HG02970 (cell line): ENCODE results near the gene TMEM183A.

Source experiments
- ATAC-seq: cut with Tn5 transposase; IDR thresholded peaks from one replicate; pipeline ENCODE4 v1.9.1; 2021; ENCODE audit warnings: mild to moderate bottlenecking, moderate library complexity, moderate number of reproducible peaks; ENCODE audit not compliant: unreplicated experiment, low FRiP score

TMEM183A gene

DNA sequence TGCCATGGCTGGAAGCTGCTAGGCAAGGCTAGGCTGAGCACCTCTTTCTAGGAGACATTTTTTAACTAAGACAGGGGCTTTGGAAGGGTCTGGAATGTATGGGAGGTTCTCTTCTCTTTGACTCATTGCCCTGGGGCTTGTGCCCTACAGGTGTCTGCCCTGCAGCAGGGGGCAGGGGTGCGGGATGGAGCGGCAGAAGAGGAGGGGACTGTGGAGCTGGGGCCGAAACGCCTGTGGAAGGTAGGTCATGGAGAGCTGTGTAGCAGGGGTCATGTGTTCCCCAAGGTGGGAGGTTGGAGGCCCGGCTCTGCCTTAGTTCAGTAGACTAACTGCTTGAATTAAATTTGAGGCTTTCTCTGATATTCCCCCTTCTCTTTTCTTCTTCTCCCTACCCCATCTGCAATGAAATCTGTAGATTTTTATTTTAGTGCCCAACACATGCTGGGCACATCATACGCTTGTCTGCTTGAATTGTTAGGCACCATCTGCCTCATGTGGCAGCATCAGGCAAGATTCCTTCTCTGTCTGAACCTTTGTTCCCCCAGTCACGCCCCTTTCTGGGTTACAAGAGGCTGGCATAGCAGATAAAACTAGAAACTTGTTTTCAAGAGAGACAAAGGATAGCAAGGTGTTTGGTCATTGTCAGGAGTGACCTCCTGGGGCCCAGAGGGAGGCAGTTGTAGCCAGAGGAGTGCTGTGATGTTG lies 37.5 kb downstream of the TMEM183A start:
- ATAC-seq, result no peak

DNA sequence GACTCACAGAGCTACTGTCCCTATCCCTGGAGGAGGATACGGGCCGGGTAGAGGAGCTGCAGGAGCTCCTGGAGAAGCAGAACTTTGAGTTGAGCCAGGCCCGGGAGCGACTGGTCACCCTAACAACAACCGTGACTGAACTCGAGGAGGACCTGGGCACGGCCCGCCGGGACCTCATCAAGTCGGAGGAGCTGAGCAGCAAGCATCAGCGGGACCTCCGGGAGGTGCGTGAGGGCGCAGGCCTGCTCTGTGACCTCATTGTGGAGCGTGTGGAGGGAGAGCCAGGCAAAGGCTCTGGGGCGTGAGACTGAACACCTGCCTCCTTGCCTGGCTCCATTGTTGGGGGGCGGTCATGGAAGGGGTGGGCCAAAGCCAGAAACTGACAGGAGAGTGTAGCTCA lies 38.2 kb downstream of the TMEM183A start:
- no peak for ATAC-seq

DNA sequence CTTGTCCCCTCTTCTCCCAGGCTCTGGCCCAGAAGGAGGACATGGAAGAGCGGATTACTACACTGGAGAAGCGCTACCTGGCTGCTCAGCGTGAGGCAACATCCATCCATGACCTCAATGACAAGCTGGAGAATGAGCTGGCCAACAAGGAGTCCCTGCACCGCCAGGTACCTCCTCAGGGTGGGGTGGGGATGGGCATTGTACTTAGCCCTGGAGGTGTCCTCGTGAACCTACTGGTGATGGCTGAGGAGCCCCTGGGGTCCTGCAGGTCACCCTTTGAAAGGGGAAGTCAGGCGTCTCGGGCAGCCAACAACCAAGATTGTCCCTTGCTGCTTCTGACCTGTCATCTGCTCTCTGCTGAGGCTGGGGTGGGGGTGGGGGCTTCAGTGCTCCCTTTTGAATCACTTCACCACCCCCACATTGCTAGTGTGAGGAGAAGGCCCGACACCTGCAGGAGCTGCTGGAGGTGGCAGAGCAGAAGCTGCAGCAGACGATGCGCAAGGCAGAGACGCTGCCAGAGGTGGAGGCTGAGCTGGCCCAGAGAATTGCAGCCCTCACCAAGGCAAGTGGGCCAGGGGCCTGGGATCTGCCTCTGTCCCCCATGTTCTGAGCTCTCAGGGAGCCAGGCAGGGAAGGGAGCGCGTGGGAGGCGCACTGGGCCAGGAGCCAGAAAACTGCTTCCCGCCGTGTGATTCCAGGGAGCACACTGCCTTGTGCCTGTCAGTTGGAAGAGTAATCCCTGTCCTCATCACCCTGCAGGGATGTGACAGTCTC lies 38.8 kb downstream of the TMEM183A start:
- no peak for ATAC-seq

DNA sequence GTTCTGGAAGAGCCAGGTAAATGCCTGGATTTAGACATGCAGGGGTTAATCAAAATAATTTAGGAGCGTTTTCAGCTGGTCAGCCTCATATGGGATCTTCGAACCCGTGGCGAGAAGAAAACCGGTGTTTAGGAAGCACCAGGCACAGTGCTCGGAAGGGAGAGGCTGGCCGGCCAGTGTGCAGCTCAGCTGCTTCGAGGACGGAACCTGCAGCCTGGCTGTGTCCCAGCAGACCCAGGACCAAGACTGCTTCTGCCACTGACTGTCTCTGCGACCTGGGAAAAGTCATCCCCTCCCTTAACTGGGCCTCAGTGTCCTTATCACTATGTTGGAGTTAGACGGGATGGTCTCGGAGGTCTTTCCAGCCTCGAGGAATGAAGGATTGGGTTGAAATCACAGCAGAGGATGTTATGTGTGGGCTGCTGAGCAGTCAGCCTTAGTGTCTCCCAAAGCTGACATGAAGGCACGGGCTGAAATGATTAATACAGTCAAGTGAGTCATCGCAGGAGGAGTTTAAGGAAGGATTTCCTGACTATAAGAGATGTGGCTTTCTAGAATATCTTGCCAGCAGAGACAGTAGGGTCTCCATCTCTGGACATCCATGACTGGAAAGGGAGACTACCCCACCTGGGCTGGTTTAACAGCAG lies 39.9 kb downstream of the TMEM183A start:
- ATAC-seq, result no peak

DNA sequence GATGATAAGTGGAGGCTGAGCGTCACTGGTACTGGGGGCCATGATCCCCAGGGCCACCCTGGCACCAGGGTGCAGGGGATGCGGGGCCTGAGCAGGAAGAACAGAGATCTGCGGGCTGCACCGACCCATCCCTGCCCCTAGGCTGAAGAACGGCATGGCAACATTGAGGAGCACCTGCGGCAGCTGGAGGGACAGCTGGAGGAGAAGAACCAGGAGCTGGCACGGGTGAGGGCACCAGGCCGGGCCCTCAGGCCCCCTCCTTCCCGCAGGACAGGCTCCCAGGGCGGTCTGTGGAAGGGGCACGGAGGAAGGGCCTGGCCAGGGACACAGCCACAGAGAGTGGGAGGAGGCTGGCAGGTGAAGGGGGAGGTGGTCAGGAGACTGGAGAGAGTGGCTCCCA lies 40.9 kb downstream of the TMEM183A start:
- no peak for ATAC-seq

DNA sequence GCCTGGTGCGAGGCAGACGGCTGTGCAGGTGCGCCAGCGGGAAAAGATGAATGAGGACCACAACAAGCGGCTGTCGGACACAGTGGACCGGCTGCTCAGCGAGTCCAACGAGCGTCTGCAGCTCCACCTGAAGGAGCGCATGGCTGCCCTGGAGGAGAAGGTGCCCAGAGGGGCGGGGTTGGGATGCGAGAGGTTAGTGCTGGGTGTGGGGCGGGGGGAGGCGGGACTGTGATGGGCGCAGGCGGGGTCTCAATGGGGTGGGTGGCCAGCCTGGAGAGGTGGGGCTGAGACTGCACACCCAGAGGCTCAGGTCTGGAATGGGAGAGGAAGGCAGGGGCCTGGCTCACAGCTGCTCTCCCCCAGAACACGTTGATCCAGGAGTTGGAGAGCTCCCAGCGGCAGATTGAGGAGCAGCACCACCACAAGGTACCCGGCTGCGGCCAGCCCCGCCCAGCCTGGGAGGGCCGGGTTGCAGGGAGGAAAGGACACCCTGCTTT lies 41.4 kb downstream of the TMEM183A start:
- ATAC-seq, result no peak

DNA sequence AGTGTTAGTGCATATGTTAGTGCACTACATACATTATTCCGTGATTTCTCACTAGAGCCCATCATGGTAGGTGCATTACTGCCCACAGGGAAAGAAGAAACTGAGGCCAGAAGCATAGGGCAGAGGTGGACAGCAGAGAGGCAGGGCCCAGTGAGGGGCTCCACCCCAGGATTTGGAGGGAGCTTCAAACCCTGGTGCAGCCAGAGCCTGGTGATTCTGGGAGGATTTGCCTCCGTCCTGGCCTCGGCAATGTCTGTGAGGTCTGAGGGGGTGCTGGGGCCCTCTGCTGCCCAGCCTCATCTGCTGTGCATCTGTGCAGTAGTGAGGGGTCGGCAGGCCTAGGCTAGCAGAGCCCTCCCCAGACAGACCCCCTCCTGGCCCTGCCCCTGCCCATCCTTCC lies 41.9 kb downstream of the TMEM183A start:
- no peak for ATAC-seq

DNA sequence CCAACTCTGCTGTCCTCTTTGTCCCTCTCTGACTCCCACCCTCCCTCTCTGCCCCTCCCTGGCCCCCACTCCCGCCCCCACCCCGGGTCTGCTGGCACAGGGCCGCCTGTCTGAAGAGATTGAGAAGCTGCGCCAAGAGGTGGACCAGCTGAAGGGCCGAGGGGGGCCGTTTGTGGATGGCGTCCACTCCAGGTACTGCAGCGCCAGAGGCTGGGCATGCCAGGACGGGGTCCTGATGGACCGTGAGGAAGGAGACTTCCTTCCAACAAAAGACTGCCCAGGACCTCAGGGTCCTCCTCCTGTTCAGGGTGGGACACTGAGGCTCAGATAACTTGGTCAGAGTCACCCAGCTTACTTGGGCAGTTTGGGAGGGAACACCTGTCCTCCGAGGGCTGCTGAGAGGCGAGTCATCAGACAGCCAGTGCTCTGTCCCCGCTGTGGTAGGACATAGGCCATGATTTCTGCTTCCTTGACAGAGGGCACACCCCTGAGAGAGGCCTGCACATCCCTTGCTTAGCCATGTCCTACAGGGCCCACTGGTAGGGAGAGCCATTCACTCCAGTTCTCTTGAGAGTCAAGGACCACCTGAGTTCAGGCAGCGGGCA lies 42.5 kb downstream of the TMEM183A start:
- ATAC-seq, result no peak

DNA sequence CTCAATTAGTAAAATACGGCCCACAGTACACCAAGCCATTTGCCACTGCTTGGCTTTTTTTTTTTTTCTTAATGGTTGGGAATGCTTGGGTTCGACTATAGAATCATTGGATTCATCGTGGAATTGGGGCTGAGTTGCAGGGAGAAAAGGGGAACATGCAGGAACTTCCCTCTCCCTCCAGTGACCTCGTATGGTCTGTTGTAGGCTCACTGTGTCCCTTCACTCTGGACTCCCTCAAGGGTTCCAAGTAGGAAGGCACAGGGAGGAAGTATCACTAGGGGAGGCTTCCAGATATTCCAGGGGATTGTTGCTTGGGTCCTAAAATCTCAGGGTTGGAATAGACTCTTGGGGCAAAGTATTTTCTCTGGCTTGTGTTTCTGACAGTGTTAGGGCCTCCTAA lies 43.7 kb downstream of the TMEM183A start:
- no peak for ATAC-seq

DNA sequence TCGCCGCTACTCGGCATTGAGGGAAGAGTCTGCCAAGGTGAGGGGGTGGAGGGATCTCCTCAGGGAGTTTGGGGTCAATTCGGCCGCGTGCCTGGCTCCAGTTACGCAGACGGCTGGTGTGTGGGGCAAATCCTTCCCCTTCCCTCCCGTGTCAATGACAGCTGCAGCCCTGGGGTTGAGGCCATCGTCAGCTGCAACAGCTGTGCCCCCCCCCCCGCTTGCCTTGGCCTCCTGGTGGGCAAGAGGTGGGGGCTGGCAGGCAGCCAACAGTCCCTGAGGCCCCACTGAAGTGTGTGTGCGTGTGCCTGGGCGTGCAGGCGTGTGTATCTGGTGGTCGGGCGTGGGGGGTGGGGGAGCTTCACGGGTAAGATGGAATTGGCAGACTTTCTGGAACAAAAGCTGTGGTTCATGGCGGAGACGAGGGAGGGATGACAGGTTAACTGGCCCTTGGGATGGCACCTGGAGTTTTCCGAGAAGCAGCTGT lies 44.7 kb downstream of the TMEM183A start:
- no peak for ATAC-seq

DNA sequence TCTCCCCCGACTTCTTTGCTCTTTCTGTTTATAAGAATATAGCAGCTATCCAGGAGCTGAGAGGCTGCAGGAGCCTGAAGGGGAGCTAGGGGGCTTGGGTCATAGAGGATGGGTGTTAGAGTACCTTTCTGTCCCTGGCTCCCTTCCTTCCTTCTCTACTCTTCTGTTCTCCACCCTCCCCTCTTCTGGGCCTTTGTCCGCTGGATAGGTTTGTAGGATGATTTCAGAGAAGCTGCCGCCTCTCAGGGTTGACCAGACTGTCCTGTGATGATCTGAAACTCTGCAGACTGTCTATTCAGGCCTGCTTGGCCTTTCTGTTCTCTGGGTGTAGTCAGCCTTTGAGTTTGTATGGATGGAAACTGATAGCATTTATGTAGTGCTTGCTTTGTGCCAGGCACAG lies 45.4 kb downstream of the TMEM183A start:
- ATAC-seq, result no peak

DNA sequence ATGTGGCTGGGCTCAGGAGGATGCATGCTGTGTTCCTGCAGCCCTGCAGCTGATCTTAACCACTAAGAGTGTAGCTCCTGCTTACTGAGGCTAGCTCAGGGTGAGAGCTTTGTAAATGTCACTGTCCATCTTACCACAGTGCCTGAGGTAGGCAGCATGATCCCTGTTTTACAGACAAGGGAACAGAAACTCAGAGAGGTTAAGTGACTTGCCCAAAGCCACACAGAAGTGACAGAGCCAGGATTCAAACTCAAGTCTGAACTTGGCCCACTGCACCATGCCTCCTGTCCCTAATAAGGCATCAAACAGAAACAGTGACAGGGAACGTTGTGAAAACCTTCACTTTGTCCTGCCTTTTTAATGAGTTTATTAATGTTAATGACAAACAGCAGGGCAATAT lies 47.0 kb downstream of the TMEM183A start:
- ATAC-seq, result no peak

DNA sequence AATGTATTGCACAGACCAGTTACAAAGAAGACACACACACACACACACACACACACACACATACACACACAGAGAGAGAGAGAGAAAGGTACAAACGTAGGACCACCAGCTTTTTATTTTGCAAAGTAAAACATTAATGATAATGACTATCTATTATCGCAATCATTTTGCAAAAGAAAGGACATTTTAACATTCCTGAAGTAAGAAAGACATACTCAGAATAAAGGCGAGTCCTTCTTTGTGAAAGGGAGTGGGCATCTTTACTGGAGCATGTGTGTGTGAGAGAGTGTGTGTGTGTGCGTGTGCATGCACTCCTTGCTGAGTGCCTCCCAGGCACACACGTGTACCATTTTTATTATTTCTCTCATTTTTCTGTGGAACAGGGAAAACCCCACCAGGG lies 47.5 kb downstream of the TMEM183A start:
- ATAC-seq, result no peak

DNA sequence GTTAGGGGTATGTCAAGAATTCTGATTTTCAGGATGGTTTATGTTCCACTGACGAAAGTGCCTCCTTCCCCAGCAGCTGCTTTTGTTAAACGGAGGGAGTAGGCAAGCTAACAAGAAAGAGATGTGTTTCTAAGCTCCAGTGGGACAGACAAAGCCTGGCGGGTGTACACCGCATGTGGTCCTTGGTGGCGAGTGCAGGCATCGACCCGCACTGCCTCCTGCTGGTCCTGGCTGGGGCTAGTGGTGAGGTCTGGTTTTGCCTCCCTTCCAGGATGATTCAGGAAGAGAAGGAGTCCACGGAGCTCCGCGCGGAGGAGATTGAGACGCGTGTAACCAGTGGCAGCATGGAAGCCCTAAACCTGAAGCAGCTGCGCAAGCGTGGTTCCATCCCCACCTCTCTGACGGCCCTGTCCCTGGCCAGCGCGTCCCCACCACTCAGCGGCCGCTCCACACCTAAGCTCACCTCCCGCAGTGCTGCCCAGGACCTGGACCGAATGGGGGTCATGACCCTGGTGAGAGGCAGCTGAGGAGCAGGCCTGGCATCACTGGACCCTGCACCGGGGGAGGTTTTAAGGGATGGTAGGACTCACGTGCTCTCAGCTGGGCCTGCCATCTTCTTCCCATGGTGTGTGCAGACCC lies 48.1 kb downstream of the TMEM183A start:
- no peak for ATAC-seq

DNA sequence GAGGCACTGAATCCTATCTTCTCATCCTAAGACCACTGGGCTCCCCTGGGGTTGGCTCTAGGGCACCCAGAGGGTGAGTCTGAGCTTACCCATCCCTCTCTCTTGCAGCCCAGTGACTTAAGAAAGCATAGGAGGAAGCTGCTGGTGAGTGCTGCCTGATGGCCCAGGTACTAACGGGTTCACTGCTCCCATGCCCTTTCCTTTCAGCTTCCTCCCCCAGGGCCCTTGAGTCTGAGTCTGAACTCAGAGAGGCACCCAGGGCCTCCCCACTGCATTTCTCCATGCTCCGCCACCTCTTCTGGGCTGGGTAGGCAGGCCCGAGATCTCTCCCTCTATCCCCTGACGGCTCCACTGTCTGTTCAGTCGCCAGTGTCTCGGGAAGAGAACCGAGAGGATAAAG lies 48.8 kb downstream of the TMEM183A start:
- no peak for ATAC-seq

DNA sequence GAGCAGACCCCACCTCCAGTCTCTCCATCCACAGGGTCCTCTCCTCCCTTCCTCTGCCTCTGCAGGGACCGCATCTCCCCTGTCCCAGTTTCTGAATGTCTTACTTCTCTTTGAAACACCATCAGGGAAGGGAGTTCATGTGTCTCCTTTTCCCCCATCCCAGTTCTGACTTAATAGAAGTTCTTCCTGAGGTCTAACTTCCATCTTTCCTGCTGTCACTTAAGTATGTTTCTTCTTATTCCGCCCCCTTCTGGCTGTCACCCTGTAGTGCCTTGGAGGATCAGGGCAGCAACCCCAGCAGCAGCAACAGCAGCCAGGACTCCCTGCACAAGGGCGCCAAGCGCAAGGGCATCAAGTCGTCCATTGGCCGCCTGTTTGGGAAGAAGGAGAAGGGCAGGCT lies 49.3 kb downstream of the TMEM183A start:
- no peak for ATAC-seq

DNA sequence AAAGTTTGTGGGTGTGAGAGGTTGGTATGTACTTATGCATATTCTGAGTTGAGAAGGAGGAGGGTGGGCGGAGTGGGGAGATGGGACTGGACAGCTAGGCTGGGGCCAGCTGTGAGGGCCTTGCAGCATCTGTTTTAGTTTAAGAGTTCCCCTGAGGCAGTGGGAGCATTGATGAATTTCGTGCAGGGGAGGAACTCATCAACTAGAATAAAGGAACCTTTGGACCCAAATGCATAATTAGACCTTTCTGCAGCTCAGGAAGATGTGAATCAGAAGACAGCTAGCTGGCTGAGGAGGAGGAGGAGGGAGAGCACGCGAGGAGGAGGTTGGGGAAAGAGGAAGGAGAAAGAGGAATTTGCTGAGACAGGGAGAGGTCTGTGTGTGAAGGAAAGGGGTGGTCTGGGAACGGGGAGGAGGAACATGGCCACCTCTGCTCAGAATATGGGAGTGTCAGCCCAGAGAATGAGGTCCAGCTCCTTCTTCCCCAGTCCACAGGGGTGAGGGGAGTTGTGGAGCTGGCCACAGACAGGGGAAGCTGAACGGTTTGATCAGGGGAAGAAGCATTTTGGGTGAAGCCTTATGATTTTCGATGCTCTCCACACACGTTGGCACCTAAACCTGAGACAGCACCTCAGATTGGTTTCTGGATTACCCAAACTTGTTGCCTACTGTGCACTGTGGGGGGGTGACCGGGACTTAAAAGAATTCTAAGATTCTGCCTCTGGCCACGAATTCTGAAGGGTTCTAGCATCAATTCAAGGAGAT lies 50.9 kb downstream of the TMEM183A start:
- no peak for ATAC-seq

DNA sequence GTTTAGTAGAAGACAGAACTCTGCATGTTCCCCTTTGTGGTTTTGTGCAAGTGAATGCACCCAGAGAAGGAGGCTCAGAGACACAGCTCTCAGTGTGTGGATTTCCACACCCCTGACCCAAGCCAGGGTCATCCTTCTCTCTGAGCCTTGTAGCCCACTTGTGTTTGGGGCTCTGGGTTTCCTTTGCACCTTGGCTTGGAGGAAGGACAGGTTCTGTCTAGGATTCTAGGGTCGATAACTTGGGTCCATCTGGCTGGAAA lies 51.4 kb downstream of the TMEM183A start:
- ATAC-seq, result no peak

DNA sequence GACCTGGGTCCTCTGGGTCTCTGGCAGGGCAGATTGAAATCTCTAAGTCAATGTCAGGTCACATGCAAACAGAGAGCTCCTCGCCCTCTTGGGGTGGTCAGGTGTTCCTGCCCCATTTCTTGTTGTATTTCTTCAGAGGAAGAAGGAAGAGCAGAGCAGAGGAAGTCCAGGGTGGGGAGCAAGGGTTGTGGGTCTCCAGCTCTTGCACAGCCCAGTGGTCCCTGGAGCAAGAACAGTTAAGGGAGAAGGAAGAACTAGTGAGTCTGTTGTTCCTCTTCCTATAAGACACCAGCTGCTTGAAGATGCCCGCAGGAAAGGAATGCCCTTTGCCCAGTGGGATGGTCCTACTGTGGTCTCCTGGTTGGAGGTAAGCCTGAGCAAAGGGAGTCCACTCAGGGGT lies 52.3 kb downstream of the TMEM183A start:
- ATAC-seq, result no peak

DNA sequence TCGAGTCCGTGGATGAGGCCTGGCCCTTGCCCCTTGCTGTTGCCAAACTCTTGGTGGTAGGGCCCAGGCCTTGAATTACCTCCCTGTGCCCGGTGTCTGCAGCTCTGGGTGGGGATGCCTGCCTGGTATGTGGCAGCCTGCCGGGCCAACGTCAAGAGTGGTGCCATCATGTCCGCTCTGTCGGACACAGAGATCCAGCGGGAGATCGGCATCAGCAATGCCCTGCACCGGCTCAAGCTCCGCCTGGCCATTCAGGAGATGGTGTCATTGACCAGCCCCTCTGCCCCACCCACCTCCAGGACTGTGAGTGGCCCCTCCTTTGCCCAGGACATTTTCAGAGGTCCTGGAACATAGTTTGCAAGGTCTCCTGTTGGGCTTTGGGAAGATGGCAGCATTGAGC lies 52.9 kb downstream of the TMEM183A start:
- no peak for ATAC-seq
